Mesothelial cell of epicardium (in vitro differentiated cells): ENCODE results near the gene PACRG. TPM values are rescaled to one million over a fixed set of nuclear protein-coding genes. Genes with fewer than 3 reads are reported as not detected.

Source experiments
- DNase-seq, 2 experiments: peaks; one replicate each; pipeline ENCODE4 v3.0.0; 2021; ENCODE audit warnings: low spot score in 2 of 2; ENCODE audit not compliant: unreplicated experiment in 2 of 2
- H3K27ac Mint-ChIP-seq: 2 replicates; pipeline ENCODE4 v1.8.0; 2021; ENCODE audit warnings: mixed read lengths
- H3K27me3 Mint-ChIP-seq: 2 replicates; pipeline ENCODE4 v1.8.0; 2021; ENCODE audit warnings: low read depth, mixed read lengths
- H3K36me3 Mint-ChIP-seq: 2 replicates; pipeline ENCODE4 v1.8.0; 2021; ENCODE audit warnings: mixed read lengths
- H3K4me1 Mint-ChIP-seq: 2 replicates; pipeline ENCODE4 v1.8.0; 2021; ENCODE audit warnings: mixed read lengths
- H3K4me3 Mint-ChIP-seq: 2 replicates; pipeline ENCODE4 v1.8.0; 2021; ENCODE audit warnings: mild to moderate bottlenecking, moderate library complexity, mixed read lengths
- H3K9me3 Mint-ChIP-seq: 2 replicates; pipeline ENCODE4 v1.8.0; 2021; ENCODE audit warnings: mixed read lengths
- CTCF ChIP-seq: fragments of 200-600 bp; sonication (generic); IDR thresholded peaks from one replicate; pipeline ENCODE4 v1.5.0; 2021; ENCODE audit warnings: antibody characterized with exemption; ENCODE audit not compliant: unreplicated experiment
- total RNA-seq: library from RNA; stranded (reverse); gene quantifications from 3 replicates; pipeline ENCODE4 v1.2.1, GENCODE V29; 2021

The PACRG gene
- total RNA-seq, 1 donor from 2014 or later: 1.6 TPM

- Mint-ChIP-seq H3K4me1 (peaks cover 8% of the 10 kb centered on the region), H3K27ac (peak overlapping the region; percentile 93), H3K9me3 (peaks cover 6% of the 10 kb centered on the region), H3K36me3 (no peaks in the 10 kb centered on the region), H3K27me3 (peaks cover 2% of the 10 kb centered on the region), H3K4me3 (peak overlapping the region; percentile 40)
- no peak for TF ChIP-seq CTCF
- no peak for DNase-seq
These were observed 932 bp downstream of the PACRG start for GRCh38 chr6:162728706-162729105.

GRCh38 chr6:162730502-162730901 is 2.7 kb downstream of the PACRG start:
- Mint-ChIP-seq H3K27ac (no peak overlapping the region), H3K4me3 (no peak overlapping the region), H3K36me3 (no peaks in the 10 kb centered on the region), H3K27me3 (peaks cover 2% of the 10 kb centered on the region), H3K9me3 (peaks cover 6% of the 10 kb centered on the region), H3K4me1 (peaks cover 8% of the 10 kb centered on the region)
- TF ChIP-seq CTCF: no peak
- DNase-seq: no peak

GRCh38 chr6:162733489-162733888 is 5.7 kb downstream of the PACRG start:
- no peaks in the 10 kb centered on the region for H3K36me3 Mint-ChIP-seq
- no peaks in the 10 kb centered on the region for H3K4me1 Mint-ChIP-seq
- H3K9me3 Mint-ChIP-seq: peaks cover 6% of the 10 kb centered on the region
- no peak for TF ChIP-seq CTCF
- peaks cover 2% of the 10 kb centered on the region for H3K27me3 Mint-ChIP-seq
- H3K4me3 Mint-ChIP-seq: no peak overlapping the region
- DNase-seq: no peak
- H3K27ac Mint-ChIP-seq: no peak overlapping the region

- DNase-seq: no peak
- Mint-ChIP-seq H3K27ac (no peak overlapping the region), H3K27me3 (peaks cover 2% of the 10 kb centered on the region), H3K4me3 (no peak overlapping the region), H3K36me3 (no peaks in the 10 kb centered on the region), H3K4me1 (no peaks in the 10 kb centered on the region), H3K9me3 (peaks cover 6% of the 10 kb centered on the region)
- TF ChIP-seq CTCF: no peak
These were observed 9.2 kb downstream of the PACRG start for GRCh38 chr6:162736961-162737360.

GRCh38 chr6:162750776-162751175 is 23.0 kb downstream of the PACRG start:
- DNase-seq: no peak
- H3K27me3 Mint-ChIP-seq: no peaks in the 10 kb centered on the region
- no peak overlapping the region for H3K27ac Mint-ChIP-seq
- no peaks in the 10 kb centered on the region for H3K4me1 Mint-ChIP-seq
- no peaks in the 10 kb centered on the region for H3K36me3 Mint-ChIP-seq
- no peak overlapping the region for H3K4me3 Mint-ChIP-seq
- H3K9me3 Mint-ChIP-seq: no peaks in the 10 kb centered on the region
- no peak for TF ChIP-seq CTCF

- no peaks in the 10 kb centered on the region for H3K36me3 Mint-ChIP-seq
- no peak overlapping the region for H3K4me3 Mint-ChIP-seq
- no peak for DNase-seq
- peaks cover 2% of the 10 kb centered on the region for H3K9me3 Mint-ChIP-seq
- H3K27me3 Mint-ChIP-seq: no peaks in the 10 kb centered on the region
- no peak for TF ChIP-seq CTCF
- H3K4me1 Mint-ChIP-seq: no peaks in the 10 kb centered on the region
- no peak overlapping the region for H3K27ac Mint-ChIP-seq
These were observed 23.6 kb downstream of the PACRG start for GRCh38 chr6:162751211-162751859.
